H1 (cell line): ENCODE data around the gene KLHL29. TPM values are rescaled to one million over a fixed set of nuclear protein-coding genes. Genes with fewer than 3 reads are reported as not detected.

Experiments used
- EZH2 ChIP-seq: fragments of 200-600 bp; sonication (generic); IDR thresholded peaks from 2 replicates; pipeline ENCODE4 v1.7.1; 2012; ENCODE audit warnings: low read depth, mild to moderate bottlenecking, moderate library complexity, low read length, inconsistent platforms; ENCODE audit not compliant: severe bottlenecking
- KDM4A ChIP-seq: IDR thresholded peaks from one replicate; pipeline ENCODE4 v1.7.1; 2012; ENCODE audit warnings: low read depth, mild to moderate bottlenecking, moderate library complexity, low read length, inconsistent platforms; ENCODE audit not compliant: severe bottlenecking
- NANOG ChIP-seq: IDR thresholded peaks from 2 replicates; pipeline ENCODE4 v1.6.1; 2011; ENCODE audit warnings: low read length, low read depth, mild to moderate bottlenecking, inconsistent platforms; ENCODE audit not compliant: insufficient read depth, poor library complexity, severe bottlenecking
- PHF8 ChIP-seq: fragments of 200-600 bp; sonication (generic); conservative IDR thresholded peaks from 2 replicates; pipeline ENCODE4 v1.7.1; 2012; ENCODE audit warnings: low read depth, mild to moderate bottlenecking, inconsistent platforms, low read length, moderate library complexity
- SIRT6 ChIP-seq: IDR thresholded peaks from one replicate; pipeline ENCODE4 v1.7.1; 2012; ENCODE audit warnings: low read length, inconsistent platforms
- SUZ12 ChIP-seq: fragments of 200-600 bp; sonication (generic); IDR thresholded peaks from 2 replicates; pipeline ENCODE4 v1.6.1; 2012; ENCODE audit warnings: mild to moderate bottlenecking, inconsistent platforms, low read length, moderate library complexity, mixed read lengths
- polyA plus RNA-seq, 7 experiments: library from polyadenylated mRNA; depleted of rRNA in 3 of 7; stranded (reverse) in 5 of 7; unstranded in 2 of 7; fragments of >200 nt in 5 of 7; fragments of 200-250 nt in 2 of 7; gene quantifications; 1 replicate in 5 of 7; 2 replicates in 1 of 7; 4 replicates in 1 of 7; pipeline versions ENCODE4 v1.2.1 to v1.2.3, GENCODE V29; 2011 to 2013; ENCODE audit warnings: missing spikeins in 2 of 7, mixed read lengths in 2 of 7
- total RNA-seq: library from RNA; stranded (reverse); fragmentation: NEBNext Ultra II Directional; extraction: Animal tissue kit (Norgen Biotek cat#: 25700); gene quantifications from 2 replicates; pipeline ENCODE4 v1.2.1, GENCODE V29; 2021
- TF ChIP-seq, protein P1 (sequence below): fragments of 300-600 bp; sonication (generic); IDR thresholded peaks from 2 replicates; pipeline ENCODE4 v1.7.1; 2012; ENCODE audit warnings: low read length, moderate library complexity, mild to moderate bottlenecking, inconsistent platforms; ENCODE audit not compliant: insufficient replicate concordance

KLHL29 gene
- total and polyA plus RNA-seq, 2 of the 8 experiments (the other 6 are each of a cell fraction or from before 2014, with no cell fraction given), result 1.1 to 4.7 TPM

DNA sequence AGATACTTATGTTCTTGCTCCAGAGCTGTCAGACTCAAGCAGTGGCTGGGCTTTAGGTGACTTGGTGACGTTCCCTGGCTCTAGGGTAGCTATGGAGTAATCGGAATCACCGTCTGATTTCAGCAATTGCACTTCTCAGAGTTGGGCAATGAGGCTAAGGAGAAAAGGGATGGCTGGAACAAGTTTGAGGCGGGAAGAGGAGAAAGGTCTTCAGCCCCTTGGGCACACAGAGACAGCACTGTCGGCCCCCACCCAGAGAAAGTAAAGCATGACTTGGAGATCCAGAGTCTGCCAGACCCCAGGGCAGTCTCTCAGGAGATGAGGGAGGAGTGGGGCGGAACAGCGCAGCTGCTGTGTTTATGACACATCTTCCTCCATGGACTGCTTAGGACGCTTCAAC, 114.5 kb downstream of the KLHL29 start (continued):
- TF ChIP-seq, protein P1, sequence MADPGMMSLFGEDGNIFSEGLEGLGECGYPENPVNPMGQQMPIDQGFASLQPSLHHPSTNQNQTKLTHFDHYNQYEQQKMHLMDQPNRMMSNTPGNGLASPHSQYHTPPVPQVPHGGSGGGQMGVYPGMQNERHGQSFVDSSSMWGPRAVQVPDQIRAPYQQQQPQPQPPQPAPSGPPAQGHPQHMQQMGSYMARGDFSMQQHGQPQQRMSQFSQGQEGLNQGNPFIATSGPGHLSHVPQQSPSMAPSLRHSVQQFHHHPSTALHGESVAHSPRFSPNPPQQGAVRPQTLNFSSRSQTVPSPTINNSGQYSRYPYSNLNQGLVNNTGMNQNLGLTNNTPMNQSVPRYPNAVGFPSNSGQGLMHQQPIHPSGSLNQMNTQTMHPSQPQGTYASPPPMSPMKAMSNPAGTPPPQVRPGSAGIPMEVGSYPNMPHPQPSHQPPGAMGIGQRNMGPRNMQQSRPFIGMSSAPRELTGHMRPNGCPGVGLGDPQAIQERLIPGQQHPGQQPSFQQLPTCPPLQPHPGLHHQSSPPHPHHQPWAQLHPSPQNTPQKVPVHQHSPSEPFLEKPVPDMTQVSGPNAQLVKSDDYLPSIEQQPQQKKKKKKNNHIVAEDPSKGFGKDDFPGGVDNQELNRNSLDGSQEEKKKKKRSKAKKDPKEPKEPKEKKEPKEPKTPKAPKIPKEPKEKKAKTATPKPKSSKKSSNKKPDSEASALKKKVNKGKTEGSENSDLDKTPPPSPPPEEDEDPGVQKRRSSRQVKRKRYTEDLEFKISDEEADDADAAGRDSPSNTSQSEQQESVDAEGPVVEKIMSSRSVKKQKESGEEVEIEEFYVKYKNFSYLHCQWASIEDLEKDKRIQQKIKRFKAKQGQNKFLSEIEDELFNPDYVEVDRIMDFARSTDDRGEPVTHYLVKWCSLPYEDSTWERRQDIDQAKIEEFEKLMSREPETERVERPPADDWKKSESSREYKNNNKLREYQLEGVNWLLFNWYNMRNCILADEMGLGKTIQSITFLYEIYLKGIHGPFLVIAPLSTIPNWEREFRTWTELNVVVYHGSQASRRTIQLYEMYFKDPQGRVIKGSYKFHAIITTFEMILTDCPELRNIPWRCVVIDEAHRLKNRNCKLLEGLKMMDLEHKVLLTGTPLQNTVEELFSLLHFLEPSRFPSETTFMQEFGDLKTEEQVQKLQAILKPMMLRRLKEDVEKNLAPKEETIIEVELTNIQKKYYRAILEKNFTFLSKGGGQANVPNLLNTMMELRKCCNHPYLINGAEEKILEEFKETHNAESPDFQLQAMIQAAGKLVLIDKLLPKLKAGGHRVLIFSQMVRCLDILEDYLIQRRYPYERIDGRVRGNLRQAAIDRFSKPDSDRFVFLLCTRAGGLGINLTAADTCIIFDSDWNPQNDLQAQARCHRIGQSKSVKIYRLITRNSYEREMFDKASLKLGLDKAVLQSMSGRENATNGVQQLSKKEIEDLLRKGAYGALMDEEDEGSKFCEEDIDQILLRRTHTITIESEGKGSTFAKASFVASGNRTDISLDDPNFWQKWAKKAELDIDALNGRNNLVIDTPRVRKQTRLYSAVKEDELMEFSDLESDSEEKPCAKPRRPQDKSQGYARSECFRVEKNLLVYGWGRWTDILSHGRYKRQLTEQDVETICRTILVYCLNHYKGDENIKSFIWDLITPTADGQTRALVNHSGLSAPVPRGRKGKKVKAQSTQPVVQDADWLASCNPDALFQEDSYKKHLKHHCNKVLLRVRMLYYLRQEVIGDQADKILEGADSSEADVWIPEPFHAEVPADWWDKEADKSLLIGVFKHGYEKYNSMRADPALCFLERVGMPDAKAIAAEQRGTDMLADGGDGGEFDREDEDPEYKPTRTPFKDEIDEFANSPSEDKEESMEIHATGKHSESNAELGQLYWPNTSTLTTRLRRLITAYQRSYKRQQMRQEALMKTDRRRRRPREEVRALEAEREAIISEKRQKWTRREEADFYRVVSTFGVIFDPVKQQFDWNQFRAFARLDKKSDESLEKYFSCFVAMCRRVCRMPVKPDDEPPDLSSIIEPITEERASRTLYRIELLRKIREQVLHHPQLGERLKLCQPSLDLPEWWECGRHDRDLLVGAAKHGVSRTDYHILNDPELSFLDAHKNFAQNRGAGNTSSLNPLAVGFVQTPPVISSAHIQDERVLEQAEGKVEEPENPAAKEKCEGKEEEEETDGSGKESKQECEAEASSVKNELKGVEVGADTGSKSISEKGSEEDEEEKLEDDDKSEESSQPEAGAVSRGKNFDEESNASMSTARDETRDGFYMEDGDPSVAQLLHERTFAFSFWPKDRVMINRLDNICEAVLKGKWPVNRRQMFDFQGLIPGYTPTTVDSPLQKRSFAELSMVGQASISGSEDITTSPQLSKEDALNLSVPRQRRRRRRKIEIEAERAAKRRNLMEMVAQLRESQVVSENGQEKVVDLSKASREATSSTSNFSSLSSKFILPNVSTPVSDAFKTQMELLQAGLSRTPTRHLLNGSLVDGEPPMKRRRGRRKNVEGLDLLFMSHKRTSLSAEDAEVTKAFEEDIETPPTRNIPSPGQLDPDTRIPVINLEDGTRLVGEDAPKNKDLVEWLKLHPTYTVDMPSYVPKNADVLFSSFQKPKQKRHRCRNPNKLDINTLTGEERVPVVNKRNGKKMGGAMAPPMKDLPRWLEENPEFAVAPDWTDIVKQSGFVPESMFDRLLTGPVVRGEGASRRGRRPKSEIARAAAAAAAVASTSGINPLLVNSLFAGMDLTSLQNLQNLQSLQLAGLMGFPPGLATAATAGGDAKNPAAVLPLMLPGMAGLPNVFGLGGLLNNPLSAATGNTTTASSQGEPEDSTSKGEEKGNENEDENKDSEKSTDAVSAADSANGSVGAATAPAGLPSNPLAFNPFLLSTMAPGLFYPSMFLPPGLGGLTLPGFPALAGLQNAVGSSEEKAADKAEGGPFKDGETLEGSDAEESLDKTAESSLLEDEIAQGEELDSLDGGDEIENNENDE, result no peak
- TF ChIP-seq SUZ12, result no peak
- no peak for TF ChIP-seq KDM4A
- TF ChIP-seq SIRT6, result no peak
- no peak for TF ChIP-seq PHF8
- TF ChIP-seq NANOG, result no peak
- no peak for TF ChIP-seq EZH2
- TF ChIP-seq, all 59 proteins: peak for 0
